Dermis microvascular lymphatic vessel endothelial cell (primary cell): Measurements from ENCODE around the gene UAP1. TPM values are rescaled to one million over a fixed set of nuclear protein-coding genes. Genes with fewer than 3 reads are reported as not detected.

ENCODE experiments used
- DNase-seq, 2 donors: peaks; one replicate each; pipeline versions ENCODE4 v3.0.0 to v3.0.0-alpha.2; 2010; ENCODE audit warnings: low read depth in 2 of 2
- total RNA-seq: library from RNA; depleted of rRNA; stranded (reverse); fragments of >200 nt; gene quantifications from 2 replicates; pipeline ENCODE4 v1.2.1, GENCODE V29; 2014

UAP1 gene
- 39.3 and 44.0 TPM in 2 replicates for total RNA-seq

DNA sequence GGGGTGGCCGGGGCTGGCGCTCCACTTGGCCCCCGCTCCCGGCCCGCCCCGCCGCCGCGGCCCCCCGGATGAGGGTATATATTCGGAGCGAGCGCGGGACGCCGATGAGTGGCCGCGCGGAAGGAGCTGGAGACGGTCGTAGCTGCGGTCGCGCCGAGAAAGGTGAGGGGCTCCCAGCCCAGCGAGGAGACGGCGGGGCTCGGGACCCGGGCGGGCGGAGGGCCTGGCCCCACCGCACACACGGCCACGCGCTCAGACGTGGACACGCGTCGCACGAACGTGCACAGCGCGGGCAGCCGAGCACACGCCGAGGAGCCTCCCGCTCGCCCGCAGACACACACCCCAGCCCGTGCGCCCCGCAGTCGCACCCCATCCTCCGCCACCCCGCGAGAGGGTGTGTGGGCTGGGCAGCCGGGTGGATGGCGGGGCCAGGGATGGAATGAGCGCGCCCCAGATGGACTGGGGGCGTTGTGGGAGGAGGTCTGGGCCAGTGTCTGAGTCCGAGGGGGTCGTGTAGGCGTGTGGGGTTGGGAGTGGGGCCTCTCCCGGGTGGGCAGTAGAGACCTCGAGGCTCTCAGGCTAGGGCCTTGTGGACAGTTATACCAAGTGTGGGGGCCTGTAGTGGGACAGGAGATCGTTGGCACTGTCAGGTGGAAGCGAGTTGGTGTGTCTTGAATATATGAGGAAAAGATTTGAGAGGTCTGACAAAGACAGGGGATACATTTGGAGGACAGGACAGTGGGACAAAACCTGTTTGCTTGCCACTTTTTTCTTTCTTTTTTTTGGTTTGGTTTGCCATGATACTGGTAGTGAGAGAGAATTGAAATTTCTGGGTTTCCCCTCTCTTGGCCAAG, at the start of gene UAP1:
Gene UAP1 (plus strand): TSS at position 107 of the 854 bp plus-strand sequence. CDS start 4,347 bp downstream, outside the sequence.
- DNase-seq = peak in 1 of 2 donors; percentile 37

DNA sequence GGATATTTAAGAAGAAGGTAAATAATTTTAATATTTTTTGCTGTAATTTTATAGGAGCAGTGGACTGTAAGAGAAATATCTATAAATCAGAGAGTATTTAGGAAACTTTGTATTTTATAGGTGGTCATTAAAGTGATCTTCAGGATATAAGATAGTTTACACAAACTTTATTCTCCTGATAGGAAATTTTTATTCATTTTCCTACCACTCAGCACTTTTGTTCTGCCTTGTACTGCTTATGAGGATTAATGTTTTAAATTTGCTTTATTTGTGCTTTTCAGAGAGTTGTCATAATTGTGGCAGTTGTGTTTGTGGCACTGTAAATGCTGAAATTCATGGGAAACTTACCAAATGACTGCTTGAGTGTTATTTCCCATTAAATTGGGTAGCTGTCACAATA, 34.2 kb upstream of the UAP1 start:
- no peak for DNase-seq

DNA sequence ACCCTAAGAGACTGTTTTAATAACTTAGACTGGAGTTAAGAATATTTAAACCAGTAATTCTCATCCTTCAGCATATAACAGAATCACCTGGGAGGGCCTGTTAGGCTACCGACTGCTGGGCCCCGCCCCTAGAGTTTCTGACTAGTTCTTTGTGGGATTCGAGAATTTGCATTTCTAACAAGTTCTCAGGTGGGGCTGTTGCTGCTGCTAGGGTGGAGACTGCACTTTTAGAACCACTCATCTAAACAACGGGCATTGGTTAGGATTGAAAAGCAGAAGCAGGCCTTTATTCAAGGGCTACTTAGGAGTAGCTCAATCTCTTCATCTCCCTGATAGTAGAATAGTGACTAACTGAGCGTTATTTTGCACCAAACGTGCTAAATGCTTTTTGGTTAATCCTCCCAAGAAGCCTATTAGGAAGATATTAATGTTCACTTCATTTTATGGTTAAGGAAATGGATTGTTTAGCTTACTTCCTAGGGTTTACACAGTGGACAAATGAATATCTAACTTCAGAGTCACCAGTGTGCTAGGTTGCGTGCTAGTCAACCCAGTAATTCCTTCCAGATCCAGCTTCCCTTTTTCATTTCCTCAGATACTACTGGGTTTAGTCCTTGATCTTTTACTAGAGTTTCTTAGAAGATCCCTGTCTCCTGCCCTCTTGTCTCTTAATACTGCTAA, 31.1 kb upstream of the UAP1 start:
- peak in 1 of 2 donors; percentile 9 for DNase-seq

GRCh38 chr1:162530988-162531319, 30.6 kb upstream of the UAP1 start:
- no peak for DNase-seq

GRCh38 chr1:162535501-162535900, 26.0 kb upstream of the UAP1 start:
- no peak for DNase-seq

- DNase-seq = no peak
Observed at GRCh38 chr1:162536511-162536910, 25.0 kb upstream of the UAP1 start.

DNA sequence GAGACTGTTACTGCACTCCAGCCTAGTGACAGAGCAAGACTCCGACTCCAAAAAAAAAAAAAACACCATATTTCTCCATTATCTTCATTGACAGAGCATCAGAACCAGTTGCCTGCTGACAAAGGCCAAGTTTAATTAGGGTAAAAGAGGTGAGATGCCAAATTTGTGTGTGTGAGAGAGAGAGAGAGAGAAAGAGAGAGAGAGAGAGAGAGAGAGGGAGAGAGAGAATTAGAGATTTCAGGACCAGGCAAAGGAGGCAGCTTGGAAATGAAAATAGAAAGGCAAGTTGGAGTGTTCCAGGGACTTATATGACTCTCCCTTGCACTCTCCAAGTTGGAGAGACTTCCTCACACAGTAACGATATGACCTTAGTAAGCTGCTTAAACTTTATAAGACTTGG, 24.3 kb upstream of the UAP1 start:
- DNase-seq = no peak

DNA sequence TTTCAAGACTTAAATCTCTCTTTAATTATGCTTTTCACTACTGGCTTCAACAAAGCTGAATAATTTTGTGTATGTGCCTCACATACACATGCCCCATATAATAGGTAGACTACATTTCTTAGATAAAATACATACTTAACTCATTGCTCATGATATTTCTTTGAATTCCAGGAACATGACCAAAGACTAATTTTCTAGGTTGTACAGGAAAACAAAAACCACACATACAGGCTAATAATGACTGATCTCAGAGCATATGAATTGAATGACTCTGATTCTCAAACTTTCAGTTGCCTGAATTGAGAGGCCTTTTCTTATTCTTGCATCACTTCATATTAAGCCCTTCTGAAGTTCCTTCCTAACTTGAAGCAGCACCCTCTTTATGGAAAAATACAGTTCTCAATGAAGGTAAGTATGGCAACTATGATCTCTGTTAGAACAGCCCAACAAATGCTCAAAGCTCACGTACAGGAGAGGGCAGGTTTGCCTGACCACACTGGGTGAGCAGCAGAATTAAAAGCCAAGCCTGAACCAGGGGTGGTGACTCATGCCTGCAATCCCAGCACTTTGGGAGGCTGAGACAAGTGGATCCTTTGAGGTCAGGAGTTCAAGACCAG, 22.6 kb upstream of the UAP1 start:
- peak in 1 of 2 donors; percentile 68 for DNase-seq

DNA sequence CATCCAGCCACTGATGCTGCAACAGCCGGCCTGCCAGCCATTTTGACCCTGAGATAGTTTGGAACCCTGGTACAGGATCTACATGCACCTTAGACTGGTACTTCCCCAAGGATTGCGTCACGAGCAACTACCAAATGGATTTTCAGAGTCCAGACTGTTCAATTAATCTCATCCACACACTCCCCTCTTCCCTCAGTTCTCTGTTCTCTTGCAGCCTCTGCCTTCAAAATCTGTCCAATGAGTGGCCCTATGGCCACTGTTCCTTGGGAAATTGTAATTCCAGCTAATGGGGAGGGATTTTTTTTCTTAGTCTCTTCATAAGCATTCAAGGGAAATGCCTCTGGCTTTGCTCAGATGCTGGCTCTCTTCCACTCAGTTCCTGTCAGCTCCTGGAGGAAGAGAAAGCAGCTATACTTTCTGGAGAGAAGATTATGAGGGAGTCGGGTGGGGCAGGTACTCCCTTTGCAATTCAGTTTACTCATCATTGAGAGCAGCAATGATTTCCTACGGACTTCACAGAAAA, 19.8 kb upstream of the UAP1 start:
- peak in 1 of 2 donors; percentile 85 for DNase-seq

DNA sequence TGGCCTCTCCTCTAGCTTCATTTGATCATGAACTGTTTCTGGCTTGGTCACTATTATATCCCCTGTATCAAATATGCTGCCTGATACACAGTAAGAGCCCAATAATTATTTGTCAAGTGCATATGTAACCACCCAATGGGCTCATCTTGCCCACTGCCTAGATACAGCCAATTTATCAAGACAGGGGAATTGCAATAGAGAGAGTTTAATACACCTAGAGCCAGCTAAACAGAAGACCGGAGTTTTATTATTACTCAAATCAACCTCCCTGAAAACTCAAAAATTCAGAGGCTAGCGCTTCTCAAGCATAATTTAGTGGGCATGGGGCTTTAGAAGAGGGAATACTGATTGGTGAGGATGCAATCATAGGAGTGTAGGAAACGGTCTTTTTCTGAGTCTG, 18.3 kb upstream of the UAP1 start:
- no peak for DNase-seq

DNA sequence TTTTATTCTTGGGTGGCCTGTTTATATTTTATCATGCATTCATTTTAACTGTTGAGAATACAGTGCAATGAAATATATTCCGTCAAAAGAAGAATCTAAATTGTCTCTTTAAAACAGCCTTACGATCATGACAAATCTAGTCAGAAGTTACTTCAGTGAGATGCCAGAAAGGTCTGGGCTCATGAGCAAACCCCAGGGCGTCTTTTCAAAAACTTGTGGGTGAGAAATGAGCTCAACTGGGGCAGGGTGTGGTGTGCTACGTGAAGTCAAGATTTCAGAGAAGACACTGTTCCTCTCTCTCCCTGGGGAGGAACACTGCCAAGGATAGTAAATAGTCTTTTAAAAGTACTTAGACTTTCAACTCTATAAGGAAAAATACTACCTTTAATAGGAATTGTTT, 13.4 kb upstream of the UAP1 start:
- no peak for DNase-seq

DNA sequence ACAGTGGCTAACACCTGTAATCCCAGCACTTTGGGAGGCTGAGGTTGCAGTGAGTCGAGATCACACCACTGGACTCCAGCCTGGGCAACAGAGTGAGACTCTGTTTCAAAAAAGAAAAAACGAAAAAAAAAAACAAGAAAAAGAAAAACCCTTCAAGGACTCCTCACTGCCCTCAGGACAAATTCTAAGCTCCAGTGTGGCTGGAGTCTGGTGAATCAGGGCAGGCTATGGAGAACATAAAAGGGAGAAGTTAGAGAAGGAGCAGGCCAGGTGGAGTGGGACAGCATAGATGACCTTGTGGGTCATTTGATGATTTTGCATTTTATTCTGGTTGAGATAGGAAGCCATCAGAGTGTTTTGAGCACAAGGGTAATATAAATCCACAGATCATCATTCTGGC, 12.5 kb upstream of the UAP1 start:
- no peak for DNase-seq

- DNase-seq = no peak
Observed at GRCh38 chr1:162550925-162551324, 10.6 kb upstream of the UAP1 start.

DNA sequence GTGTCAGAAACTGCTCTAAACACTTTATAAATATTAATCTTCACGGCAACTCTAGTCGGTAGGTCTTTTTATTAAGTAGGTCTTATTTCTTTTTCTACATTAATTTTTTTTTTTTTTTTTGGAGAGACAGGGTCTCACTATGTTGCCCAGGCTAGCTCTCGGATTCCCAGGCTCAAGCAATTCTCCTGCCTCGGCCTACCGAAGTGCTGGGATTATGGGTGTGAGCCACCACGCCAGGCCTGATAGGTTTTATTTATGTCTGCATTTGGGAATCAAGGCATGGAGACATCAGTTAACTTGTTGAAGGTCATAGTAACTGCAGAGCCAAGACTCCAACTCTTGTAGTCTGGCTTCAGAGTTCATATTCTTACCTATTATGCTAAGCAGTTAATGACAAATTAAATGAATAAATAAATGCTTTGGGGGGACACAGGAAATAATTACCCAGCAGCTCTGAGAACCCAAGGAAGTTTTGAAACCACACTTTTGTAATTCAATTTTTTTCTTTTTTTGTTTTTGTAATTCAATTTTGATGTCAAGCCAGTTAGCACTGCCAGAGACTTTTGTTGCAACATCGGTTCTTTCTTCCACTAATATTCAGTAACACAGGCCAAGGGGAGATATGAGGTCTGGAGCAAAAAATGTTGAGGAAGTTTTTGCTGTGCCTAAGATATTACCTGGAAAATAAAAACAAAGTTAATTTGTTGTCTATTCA, 9.4 kb upstream of the UAP1 start:
- DNase-seq = no peak

GRCh38 chr1:162552684-162553252, 8.8 kb upstream of the UAP1 start:
- no peak for DNase-seq

- no peak for DNase-seq
Observed at GRCh38 chr1:162554258-162554657, 7.3 kb upstream of the UAP1 start.

DNA sequence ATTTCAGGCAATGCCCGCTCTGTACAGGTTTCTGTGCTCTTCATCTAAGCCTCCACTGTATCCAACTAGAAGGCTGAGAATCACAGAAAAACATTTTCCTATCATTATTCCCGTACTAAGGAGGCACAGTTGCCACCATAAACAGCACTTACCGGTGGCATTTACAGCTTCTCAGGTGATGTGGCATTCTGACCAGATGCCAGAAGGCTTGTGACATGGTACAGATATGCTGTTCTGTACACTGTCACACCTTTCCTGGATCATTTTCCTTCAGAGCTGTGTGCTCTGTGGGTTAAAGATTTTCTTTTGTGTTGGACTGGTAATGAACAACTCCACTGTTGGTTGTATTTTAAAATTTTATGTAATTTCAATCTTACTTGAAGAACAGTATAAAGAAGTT, 4.0 kb upstream of the UAP1 start:
- no peak for DNase-seq

- peak in 1 of 2 donors; percentile 23 for DNase-seq
Observed at GRCh38 chr1:162560303-162561036, 1.1 kb upstream of the UAP1 start.

DNA sequence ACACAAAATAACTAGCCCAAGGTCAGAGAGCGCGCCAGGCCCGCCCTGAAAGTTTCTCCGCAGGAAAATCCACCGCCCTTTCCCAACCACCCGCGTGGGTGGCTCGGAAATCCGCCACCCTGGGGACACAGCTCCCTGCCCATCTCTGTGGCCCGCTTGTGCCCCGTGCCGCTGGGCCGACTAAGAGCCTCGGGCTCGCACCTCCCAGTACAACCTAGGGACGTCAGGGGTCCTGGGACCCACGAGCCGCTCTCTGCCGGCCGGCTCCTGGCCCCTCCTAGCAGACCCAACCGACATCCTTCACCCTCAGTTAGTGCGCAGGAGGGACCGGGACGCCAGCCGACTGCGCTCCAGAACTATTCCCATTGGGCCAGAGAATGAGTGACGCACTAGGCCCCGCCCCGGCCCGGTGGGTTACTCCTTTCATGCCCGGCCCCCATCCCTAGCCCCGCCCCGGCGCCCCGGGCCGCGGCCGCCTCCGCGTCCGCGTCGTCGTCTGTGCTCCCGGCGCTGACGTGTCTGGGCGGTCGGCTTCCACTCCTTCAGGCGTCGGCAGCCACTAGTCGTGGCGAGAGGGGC, 396 bp upstream of the UAP1 start:
- DNase-seq = peak; percentile 82 to 98

- peak in 1 of 2 donors; percentile 47 for DNase-seq
Observed at GRCh38 chr1:162562470-162562828, 927 bp downstream of the UAP1 start.
